Endometrial microvascular endothelial cells (primary cell): ENCODE measurements around the gene DNAH7. TPM values are rescaled to one million over a fixed set of nuclear protein-coding genes. Genes with fewer than 3 reads are reported as not detected.
"Not testable (repeated sequence)": the region's sequence is repeated elsewhere in the genome, so short reads cannot be mapped to it uniquely, and the experiment has no call there.

Experiments used
- in situ Hi-C: cut with HindIII; loops from 2 replicates; pipeline ENCODE4 v1.10.0; 2017; ENCODE audit warnings: low sequenced_read_pairs, low pct_unique_long_range_greater_than_20kb; ENCODE audit errors: inconsistent ontology term
- total RNA-seq: library from RNA; depleted of rRNA; stranded (reverse); fragments of >200 nt; gene quantifications from one replicate; pipeline ENCODE4 v1.2.3, GENCODE V29; 2015; ENCODE audit errors: inconsistent ontology term

The DNAH7 gene
- total RNA-seq, 1 donor from 2014 or later, result not detected

DNA sequence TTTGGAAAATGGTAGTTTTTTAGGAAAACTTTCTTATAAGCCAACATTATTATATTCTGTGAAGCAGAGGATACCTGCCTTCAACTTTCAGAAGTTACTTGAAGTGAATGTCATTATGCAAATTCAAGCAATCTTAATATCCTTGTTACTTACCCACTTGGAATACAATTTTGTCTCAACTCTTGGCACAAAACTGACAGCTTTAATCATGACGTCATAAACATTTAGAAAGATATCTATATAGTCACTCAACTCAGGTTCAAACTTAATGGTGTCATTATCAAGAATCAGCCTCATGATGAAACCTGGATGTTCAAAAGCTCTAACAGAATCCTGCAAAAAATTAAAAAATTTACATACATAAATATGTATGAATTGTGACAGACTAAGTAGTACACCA lies 68.1 kb downstream of the DNAH7 start:
- in situ Hi-C loops, result no loop called here

DNA sequence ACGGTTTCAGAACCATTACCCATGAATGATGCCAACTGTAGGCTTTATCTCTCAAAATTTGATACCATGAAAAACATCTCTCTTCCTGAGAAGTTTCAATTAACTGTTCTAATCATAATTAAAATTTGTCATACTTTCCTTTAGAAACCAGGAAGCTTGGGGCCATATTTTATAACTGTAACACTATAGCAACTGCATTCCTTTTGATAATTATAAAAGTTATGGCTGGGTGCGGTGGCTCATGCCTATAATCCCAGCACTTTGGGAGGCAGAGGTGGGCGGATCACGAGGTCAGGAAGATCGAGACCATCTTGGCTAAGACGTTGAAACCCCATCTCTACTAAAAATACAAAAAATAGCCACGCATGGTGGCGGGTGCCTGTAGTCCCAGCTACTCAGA lies 70.6 kb downstream of the DNAH7 start:
- in situ Hi-C loops, result no loop called here

DNA sequence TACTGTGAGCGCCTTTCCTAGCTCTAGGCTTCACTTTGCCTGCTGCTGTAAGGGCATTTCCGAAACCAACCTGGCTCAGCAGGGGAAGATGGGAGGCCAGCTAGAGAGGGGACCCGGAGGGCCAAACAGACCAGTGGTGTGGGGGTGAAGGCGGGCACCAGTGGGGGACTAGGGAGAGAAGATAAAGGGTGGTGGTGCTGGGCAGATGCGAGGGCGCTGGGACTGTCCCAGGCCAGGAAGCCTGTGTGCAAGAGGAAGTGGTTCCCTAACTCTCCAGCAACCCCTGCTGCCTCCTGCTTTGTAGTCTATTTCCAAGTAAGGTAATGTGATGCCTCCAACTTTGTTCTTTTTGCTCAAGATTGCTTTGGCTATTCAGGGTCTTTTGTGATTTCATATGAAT lies 73.1 kb downstream of the DNAH7 start:
- in situ Hi-C loops, result no loop called here

DNA sequence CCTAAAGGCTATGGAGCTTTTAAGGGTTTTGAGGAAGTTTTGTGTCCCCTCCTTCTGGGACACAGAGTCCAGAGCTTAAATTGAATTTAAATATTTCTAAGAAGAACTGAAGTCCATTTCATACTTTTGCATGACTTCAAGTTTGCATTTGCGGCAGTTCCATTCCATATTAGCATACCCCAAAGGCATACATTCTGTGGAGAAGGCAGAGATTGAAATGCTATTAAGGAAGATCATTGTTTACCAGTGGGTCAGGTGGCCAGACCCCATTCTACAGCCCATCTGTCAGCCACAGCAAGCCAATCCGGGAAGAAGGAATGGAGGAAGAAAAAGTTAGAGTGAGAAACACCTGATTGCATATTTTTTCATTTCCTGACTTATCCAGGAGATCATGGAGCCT lies 75.0 kb downstream of the DNAH7 start:
- in situ Hi-C loops, result no loop called here

DNA sequence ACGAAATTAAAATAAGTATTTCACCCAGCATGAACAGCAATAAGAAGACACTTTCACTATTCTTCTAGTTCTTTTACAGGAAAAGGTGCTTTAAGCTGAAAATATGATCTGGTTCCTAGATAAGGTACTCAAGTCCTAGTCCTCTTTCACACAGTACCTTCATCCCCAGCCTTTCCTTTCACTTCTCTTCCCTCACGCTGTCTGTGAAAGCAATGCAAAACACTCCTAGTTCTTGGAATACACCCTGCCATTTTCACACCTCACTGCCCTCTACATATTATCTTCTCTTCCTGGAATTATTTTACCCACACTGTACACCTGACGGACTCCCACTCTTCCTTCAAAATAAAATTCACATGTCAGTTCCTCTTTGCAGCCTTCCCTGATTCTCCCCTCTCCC lies 82.9 kb downstream of the DNAH7 start:
- in situ Hi-C loops, result no loop called here

DNA sequence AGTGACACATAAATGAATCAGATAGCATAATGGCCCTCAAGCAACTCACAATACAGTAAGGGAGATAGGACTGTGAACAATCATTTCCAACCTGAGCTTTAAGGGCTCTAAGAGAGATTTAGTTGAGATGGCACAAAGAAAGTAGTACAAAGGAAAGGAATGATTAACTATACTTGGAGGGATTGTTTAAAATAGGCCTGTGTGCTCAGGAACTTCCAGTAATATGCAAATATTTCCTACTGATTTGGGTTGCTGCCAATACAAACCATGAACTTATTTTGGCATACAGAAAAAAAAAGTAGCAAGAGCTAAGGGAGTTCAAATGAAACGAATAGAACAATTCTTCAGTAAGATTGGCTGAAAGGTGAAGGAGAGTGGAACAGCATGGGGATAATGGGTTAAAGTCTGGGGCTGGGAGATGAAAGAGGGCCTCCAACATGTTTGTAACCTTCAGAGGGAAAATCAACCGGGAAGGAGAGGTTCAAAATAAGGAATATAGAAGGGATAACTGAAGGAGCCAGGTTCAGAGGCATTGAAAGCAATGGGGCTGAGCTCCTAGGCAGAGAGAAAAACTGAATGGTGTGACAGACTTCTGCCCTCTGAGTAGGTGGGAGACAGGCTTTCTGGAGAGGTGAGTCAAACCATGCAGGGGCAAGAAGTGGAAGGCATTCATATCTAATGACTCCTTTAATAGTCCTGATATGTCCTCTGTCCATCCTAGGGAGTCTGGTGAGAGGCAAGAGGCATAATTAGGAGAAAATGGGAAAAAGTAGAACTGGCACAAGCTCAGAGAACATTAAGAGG lies 83.5 kb downstream of the DNAH7 start:
- in situ Hi-C loops, result no loop called here

DNA sequence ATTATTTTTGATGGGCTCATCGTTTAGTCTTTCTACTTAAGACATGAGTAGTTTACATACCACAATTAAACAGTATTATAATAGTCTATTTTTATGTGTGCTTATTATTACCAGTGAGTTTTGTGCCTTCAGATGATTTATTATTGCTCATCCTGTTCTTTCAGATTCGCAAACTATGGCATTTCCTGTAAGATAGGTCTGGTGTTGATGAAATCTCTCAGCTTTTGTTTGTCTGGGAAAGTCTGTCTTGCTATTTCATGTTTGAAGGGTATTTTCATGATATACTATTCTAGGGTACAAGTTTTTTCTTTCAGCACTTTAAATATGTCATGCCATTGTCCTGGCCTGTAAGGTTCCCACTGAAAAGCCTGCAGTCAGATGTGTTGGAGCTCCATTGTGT lies 101.3 kb downstream of the DNAH7 start:
- in situ Hi-C loops, result no loop called here

DNA sequence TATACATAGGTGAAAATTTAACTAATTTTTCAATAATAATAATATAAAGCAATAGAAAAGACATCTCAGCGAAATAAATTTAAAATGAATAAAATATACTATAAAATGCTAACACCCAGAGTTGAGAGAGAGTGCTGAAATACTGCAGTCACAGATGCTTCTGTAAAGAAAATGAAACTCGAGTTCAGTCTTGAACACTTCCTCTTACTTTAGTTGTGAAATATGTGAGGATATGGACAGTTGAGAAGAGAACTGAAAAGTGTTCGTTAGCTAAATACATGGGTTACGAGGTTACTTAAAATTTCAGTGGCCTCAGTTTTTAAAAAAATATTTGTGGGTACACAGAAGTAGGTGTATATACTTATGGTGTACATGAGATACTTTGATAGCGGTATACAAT lies 106.8 kb downstream of the DNAH7 start:
- in situ Hi-C loops, result no loop called here

DNA sequence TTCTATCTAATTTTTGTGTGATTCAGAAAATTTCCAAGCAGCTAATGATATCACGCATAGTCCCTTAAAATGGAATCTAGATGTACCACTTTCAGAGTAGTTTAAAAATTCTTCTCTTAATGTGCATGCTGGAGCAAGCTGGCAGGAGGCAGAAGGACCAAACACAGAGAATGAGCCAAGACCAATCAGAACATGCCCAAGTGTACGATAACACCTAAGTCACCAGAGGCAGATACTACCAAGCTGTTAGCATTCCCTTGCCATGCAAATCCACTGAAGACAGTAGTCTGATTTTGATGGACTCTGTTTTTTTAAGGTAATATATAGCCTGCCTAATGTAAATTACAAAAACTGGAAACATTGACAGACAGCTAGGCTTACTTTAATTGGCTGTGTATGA lies 109.3 kb downstream of the DNAH7 start:
- in situ Hi-C loops, result no loop called here

DNA sequence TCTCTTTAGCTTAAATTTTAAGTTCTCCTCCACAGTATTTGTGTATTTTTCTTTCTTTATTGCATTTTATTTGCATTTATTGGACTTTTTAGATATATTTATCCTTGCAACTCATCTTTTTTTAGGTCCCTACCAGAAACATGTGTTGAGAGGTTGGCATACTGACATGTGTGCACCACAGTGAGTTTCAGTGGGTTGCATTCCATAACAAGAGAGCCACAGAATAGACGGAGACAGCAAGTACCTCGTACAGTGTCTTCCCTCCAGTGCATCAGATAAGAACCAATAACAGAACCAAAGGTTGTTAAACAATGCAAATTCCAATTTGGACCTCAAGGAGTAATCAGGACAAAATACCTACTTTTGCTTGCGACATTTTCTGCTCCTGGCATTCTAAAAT lies 111.9 kb downstream of the DNAH7 start:
- in situ Hi-C loops, result no loop called here

DNA sequence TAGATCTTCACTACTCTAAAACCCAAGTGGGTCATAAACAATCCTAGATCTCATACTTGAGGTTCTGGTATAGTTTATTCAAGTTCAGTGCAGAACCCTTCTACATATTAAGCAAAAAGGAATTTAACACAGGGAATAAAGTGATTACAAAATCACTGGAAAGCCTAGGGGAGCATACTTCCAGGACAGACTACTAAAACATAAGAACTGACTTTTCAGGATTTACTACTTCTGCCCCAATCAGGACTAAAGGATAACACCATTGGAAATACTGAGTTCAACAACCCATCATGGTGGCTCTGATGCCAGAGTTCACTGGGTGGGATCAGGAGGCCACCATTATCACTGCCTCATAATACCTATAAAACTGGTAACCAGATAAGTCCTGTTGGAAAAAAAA lies 123.6 kb downstream of the DNAH7 start:
- in situ Hi-C loops, result no loop called here

DNA sequence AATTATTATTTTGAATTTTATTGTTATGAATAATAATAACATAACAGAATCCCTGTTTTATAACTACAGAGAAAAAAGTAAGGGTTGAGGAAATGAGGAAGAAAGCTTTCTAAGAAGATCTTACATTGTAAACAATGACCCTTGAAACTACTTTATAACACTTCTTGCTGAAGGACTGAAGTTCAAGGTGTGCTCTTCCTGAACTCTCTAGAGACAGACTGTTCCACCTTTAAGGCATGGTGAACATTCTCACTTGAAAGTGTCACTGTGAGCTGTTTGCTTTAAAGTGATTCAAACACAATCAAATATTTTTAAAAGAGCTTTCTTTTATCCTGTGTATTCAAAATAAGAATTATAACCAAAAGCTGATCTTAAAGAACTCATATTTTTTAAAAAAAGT lies 131.5 kb downstream of the DNAH7 start:
- in situ Hi-C loops, result no loop called here

DNA sequence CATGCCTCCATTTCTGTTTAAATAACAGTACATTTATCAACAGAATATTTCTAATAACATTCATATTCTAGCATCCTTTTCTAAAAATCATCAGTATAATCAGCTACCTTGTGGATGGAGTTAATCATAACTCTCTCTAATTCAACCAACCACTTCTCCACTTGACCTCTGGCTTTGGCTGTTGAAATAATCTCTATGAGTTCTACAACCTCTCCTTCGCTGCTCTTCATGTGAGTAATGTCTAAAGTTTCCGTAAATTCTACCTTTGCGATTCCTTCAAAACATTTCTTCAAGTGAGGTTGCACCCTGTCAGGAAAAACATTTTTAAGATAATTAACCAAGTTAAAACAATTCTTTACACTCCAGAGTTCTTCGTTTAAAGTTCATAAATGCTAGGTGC lies 134.2 kb downstream of the DNAH7 start:
- in situ Hi-C loops, result no loop called here

DNA sequence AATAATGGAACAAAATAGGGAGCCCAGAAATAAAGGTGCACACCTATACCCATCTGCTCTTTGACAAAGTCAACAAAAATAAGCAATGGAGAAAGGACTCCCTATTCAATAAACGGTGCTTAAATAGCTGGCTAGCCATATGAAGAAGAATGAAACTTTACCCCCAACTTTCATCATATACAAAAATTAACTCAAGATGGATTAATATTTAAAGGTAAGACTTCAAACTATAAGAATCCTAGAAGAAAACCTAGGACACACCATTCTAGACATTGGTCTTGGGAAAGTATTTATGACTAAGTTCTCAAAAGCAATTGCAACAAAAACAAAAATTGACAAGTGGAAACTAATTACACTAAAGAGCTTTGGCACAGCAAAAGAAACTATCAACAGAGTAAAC lies 139.1 kb downstream of the DNAH7 start:
- in situ Hi-C loops, result no loop called here

DNA sequence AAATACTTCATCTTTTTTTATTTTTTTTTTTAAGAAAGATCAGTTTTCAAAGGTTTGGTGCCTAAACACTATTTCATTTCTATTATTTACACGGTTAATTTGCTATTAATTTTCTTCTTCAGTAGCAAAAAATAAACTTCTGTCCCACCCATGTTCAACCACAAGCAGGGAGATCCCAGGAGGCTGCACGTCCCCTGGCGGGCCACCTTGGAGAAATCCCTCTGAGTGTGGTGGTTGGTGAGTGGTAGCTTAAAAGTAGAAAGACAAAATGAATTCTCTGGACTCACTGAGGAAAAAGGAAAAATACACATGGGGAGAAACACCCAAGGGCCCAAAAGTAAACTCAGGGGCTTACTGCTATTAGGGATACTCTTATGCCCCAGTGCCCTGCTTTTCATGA lies 143.5 kb downstream of the DNAH7 start:
- in situ Hi-C loops, result no loop called here

DNA sequence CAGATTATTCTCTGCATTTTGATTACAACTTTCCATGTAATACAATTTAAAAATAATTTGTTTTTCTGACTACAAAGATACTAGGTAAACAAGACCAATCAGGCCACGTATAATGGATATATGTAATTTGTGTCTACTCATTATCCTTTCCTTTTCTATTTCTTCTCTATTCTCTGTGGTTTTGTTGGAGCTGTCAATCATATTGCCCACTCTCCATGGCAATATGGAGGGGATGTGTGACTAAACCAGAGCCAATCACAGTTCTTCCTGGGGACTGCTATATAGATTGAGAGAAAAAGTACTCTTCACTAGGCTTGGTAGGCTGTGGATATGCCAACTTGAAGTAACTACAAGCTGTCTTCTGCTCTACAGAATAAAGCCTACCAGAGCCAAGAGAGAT lies 144.7 kb downstream of the DNAH7 start:
- in situ Hi-C loops, result no loop called here

DNA sequence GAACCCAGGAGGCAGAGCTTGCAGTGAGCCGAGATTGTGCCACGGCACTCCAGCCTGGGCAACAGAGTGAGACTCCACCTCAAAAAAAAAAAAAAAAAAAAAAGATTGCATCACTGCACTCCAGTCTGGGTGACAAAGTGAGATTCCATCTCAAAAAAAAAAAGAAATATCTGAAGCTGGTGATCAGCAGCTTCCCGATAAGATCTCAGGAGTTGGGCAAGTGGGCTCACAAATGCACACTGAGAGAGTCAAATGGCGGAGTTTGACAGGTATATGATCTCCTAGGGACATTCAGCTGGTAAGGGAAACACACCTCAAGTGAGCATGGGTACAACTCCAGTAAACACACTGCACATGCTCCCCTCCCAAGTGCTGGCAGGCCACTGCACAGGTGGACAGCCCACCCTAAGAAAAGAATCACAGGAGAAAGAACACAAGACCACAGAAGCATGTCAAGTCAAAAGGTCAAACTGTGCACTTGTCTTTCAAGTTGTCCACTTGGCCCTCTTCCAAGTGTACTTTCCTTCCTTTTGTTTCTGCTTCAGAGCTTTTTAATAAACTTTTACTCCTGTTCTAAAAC lies 151.5 kb downstream of the DNAH7 start:
- in situ Hi-C loops, result not testable (repeated sequence)

DNA sequence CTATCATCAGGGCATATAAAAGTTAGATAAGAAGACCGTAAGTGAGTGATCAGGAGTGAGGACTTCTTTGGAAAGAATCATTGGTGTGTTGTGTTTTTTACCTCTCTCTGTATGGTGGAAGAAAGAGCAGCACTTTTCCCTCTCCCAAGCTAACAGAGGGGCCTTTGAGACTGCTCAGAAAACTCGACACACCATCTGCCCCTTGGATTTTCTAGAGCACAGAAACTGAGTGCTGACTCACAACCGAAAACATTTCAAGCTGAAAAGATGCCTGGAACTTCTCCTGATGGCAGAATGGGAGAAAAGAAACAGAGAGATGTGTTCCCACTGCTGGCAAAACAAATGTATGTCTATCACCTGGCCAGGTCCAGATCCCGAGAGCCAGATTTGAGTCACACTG lies 156.6 kb downstream of the DNAH7 start:
- in situ Hi-C loops, result no loop called here

DNA sequence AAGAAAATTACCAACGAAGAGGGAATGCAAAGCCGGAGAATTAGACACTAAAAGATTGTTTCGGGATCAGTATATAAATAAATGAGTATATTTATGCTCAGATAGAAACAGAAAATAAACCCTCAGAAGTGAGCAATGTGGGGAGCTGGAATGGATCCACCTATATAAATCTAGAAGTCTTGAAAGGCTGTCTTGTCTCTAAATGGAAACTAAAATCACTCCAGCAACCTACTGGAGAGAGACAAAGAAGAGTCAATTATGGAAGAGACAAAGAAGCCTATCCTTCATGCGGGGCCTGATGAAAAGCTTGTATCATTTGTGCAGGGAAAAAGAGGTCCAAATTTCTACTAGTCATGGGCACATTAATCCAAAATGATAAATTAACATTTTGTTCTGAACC lies 158.1 kb downstream of the DNAH7 start:
- in situ Hi-C loops, result no loop called here

DNA sequence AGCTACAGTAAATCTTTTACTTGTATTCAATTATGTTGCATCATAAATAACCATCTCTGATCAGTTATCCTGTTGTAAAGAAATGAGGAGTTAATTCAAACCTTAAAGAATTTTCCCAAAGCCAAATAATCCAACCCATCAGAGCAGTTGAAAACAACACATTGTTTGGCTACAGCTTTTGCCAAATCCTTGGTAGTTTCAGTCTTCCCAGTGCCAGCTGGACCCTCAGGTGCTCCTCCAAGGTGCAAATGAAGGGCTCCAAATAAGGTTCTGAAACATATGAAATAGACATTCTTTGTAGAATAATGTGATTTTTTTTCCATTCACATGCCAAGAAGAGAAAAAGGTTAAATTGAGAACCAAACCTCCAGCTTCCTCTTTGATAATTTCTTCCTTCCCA lies 158.7 kb downstream of the DNAH7 start:
- in situ Hi-C loops, result no loop called here

DNA sequence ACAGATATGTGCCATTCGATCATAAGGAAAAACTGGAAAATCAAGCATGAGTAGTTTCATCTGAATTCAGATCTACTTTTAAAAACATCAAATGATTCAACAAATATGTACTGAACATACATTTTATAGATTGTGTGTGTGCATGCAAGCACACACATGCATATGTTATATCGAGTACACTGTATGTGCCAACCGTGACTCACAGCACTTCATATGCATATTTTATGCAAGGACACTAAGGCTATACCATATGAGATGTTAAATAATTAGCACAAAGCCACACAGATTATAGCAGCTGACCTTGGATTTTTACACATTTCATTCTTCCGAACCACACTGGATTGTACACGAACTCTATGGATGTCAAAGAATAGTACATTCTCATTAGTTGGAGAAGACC lies 161.2 kb downstream of the DNAH7 start:
- in situ Hi-C loops, result no loop called here
